ENCODE measurements around the gene TNFAIP1.

DNA sequence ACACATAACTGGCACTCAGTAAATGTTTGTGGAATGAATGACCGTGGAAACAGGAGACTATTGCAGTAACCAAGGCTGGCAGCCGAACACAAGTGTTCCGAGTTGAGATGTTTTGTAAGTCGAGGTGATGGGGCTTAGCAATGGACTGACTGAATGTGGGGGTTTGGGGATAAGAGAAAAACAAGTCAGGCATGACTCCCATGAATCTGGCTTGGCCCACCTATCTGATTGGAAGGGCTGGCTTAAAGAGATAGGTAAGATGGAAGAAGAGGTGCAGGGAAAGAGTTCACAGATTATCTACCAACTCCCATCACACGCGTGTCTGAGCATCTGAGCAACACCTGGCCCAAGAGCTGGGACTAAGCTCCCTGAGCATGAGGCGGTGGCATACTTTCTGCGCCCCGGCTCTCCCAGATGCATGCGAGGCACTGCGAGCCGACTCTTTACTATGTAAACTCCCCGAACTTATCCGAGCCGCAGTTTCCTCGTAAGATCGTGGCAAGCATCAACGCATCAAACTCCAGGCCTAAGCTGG lies 828 bp upstream of the TNFAIP1 start:
- TF ChIP-seq, protein P1, sequence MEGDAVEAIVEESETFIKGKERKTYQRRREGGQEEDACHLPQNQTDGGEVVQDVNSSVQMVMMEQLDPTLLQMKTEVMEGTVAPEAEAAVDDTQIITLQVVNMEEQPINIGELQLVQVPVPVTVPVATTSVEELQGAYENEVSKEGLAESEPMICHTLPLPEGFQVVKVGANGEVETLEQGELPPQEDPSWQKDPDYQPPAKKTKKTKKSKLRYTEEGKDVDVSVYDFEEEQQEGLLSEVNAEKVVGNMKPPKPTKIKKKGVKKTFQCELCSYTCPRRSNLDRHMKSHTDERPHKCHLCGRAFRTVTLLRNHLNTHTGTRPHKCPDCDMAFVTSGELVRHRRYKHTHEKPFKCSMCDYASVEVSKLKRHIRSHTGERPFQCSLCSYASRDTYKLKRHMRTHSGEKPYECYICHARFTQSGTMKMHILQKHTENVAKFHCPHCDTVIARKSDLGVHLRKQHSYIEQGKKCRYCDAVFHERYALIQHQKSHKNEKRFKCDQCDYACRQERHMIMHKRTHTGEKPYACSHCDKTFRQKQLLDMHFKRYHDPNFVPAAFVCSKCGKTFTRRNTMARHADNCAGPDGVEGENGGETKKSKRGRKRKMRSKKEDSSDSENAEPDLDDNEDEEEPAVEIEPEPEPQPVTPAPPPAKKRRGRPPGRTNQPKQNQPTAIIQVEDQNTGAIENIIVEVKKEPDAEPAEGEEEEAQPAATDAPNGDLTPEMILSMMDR (conservative IDR thresholded peaks at IDR 0.05; ENCODE audit: low read depth, low read length) = no peak
- no peak for TF ChIP-seq EZH2 (IDR thresholded peaks at IDR 0.05; ENCODE audit: low read length, unreplicated experiment)
- no peak for TF ChIP-seq EZH2phosphoT487 (IDR thresholded peaks at IDR 0.05; ENCODE audit: borderline replicate concordance, low read length)

Measured in PC-3 (cell line).